Activated naive CD8-positive, alpha-beta T cell treated with anti-CD3 and anti-CD28 coated beads, Interleukin-2, amount 10 ng/mL, durations not matched to agents 7 days and 5 days (primary cell): Measurements from ENCODE around the gene SPINK9. TPM values are rescaled to one million over a fixed set of nuclear protein-coding genes. Genes with fewer than 3 reads are reported as not detected.
"Not testable (repeated sequence)": the region's sequence is repeated elsewhere in the genome, so short reads cannot be mapped to it uniquely, and the experiment has no call there.

Source experiments
- ATAC-seq: fragments of 150-1000 bp; cut with Tn5 transposase; one replicate; pipeline ENCODE4 v1.10.0; 2021; ENCODE audit warnings: low read depth, moderate library complexity
- POLR2A ChIA-PET: fragments of 350-600 bp; sonication (Branson Sonifier 250); formaldehyde crosslinking; loops from one replicate; lab custom pipeline; 2021; ENCODE audit warnings: antibody characterized with exemption; lab: Charles Lee
- DNase-seq: peaks from one replicate; pipeline ENCODE4 v3.0.0; 2021
- H3K27ac Mint-ChIP-seq: one replicate; pipeline ENCODE4 v1.8.0; 2022; ENCODE audit warnings: mild to moderate bottlenecking, mixed read lengths
- H3K27me3 Mint-ChIP-seq: one replicate; pipeline ENCODE4 v1.8.0; 2022; ENCODE audit warnings: mild to moderate bottlenecking, moderate library complexity, mixed read lengths
- H3K36me3 Mint-ChIP-seq: one replicate; pipeline ENCODE4 v1.8.0; 2021; ENCODE audit warnings: mild to moderate bottlenecking, mixed read lengths
- H3K4me1 Mint-ChIP-seq: one replicate; pipeline ENCODE4 v1.8.0; 2021; ENCODE audit warnings: mixed read lengths
- H3K4me3 Mint-ChIP-seq: one replicate; pipeline ENCODE4 v1.8.0; 2022; ENCODE audit warnings: mild to moderate bottlenecking, moderate library complexity, mixed read lengths
- H3K9me3 Mint-ChIP-seq: one replicate; pipeline ENCODE4 v1.8.0; 2021; ENCODE audit warnings: mixed read lengths
- total RNA-seq, 2 experiments: library from RNA; stranded (reverse); gene quantifications; one replicate each; pipeline ENCODE4 v1.2.3, GENCODE V29; 2021

The SPINK9 gene
- total RNA-seq, result not detected

GRCh38 chr5:148335259-148335658, at the start of gene SPINK9:
TSS of gene SPINK9 (plus strand) at chr5:148335559. CDS start at chr5:148335614, 55 bp downstream.
- DNase-seq, result no peak
- no peak for ATAC-seq
- Mint-ChIP-seq H3K4me3 (no peak within 1 kb of the TSS), H3K36me3 (no peaks in the 10 kb centered on the region), H3K9me3 (no peaks in the 10 kb centered on the region), H3K27ac (no peak within 1 kb of the TSS), H3K4me1 (no peaks in the 10 kb centered on the region), H3K27me3 (peaks cover 2% of the 10 kb centered on the region)
- POLR2A ChIA-PET, result no interaction called here

GRCh38 chr5:148290271-148291195, 44.8 kb upstream of the SPINK9 start:
- H3K36me3 Mint-ChIP-seq, result no peaks in the 10 kb centered on the region
- no peak for ATAC-seq
- H3K4me3 Mint-ChIP-seq, result no peak overlapping the region
- POLR2A ChIA-PET, result no interaction called here
- H3K27ac Mint-ChIP-seq, result no peak overlapping the region
- DNase-seq, result no peak
- no peaks in the 10 kb centered on the region for H3K4me1 Mint-ChIP-seq
- peaks cover 1% of the 10 kb centered on the region for H3K27me3 Mint-ChIP-seq
- H3K9me3 Mint-ChIP-seq, result no peaks in the 10 kb centered on the region

- Mint-ChIP-seq H3K4me3 (no peak overlapping the region), H3K27me3 (no peaks in the 10 kb centered on the region), H3K27ac (no peak overlapping the region), H3K9me3 (no peaks in the 10 kb centered on the region), H3K36me3 (no peaks in the 10 kb centered on the region), H3K4me1 (no peaks in the 10 kb centered on the region)
- no peak for DNase-seq
- POLR2A ChIA-PET, result no interaction called here
- ATAC-seq, result no peak
These were observed 37.6 kb upstream of the SPINK9 start for GRCh38 chr5:148297731-148298130.

DNA sequence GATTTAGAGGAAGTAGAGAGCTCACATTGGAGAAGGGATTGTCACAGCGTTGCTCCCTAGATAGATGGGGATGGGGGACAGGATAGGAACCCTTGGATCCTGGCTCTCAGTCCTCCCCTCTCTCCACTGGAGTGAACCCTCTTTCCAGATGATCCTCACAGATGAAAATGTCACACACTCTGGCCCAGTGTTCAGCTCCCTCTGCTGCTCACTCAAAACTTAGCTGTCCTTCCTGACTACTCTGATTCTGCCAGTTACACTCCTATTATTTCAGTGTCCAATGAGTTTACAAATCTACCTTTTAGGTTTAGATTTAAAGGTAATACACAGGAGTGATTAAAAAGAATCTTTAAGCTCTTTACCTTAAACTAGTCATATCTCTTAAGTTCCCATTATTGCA, 28.9 kb upstream of the SPINK9 start:
- Mint-ChIP-seq H3K36me3 (no peaks in the 10 kb centered on the region), H3K4me1 (no peaks in the 10 kb centered on the region), H3K27ac (no peak overlapping the region), H3K9me3 (peaks cover 3% of the 10 kb centered on the region), H3K27me3 (no peaks in the 10 kb centered on the region), H3K4me3 (no peak overlapping the region)
- DNase-seq, result no peak
- no peak for ATAC-seq
- POLR2A ChIA-PET, result no interaction called here

DNA sequence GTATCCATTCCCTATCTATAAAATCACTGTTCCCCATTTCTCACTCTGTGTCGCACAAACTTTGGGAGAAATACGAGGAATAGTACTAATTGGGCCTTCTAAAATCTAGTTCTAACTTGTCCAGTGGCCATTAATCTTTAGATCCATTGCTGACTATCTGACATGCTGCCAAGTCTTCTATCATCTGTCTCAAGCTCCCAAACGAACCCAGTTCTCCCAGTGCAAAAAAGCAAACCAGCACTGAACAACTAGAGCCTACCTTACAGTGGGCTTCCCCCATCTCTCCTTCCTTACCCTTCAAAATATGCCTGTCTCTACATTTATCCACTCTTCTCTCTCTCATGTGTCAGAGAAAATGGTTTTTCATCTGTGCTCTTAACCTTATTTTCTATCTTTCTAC, 26.3 kb upstream of the SPINK9 start:
- Mint-ChIP-seq H3K36me3 (no peaks in the 10 kb centered on the region), H3K9me3 (peaks cover 3% of the 10 kb centered on the region), H3K27ac (no peak overlapping the region), H3K27me3 (no peaks in the 10 kb centered on the region), H3K4me3 (no peak overlapping the region), H3K4me1 (no peaks in the 10 kb centered on the region)
- no peak for ATAC-seq
- POLR2A ChIA-PET, result no interaction called here
- no peak for DNase-seq

DNA sequence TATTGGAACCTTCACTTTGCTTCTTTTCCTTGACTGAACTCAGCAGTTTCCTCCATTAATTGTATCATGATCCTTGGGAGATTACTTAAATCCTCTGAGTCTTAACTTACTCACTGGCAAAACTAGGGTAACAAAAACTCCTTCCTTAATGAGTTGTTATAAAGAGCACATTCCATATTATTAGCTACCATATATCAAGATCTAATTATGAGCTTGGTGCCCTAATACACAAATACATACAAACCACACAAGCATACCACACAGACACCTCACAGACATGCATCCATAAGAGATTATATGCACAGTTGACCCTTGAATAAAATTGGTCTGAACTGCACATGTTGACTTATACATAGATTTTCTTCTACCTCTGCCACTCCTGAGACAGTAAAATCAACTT, 25.6 kb upstream of the SPINK9 start:
- no peak for ATAC-seq
- no peaks in the 10 kb centered on the region for H3K36me3 Mint-ChIP-seq
- POLR2A ChIA-PET, result no interaction called here
- no peaks in the 10 kb centered on the region for H3K27me3 Mint-ChIP-seq
- H3K27ac Mint-ChIP-seq, result no peak overlapping the region
- H3K4me1 Mint-ChIP-seq, result no peaks in the 10 kb centered on the region
- no peak for DNase-seq
- H3K4me3 Mint-ChIP-seq, result no peak overlapping the region
- H3K9me3 Mint-ChIP-seq, result peaks cover 3% of the 10 kb centered on the region

DNA sequence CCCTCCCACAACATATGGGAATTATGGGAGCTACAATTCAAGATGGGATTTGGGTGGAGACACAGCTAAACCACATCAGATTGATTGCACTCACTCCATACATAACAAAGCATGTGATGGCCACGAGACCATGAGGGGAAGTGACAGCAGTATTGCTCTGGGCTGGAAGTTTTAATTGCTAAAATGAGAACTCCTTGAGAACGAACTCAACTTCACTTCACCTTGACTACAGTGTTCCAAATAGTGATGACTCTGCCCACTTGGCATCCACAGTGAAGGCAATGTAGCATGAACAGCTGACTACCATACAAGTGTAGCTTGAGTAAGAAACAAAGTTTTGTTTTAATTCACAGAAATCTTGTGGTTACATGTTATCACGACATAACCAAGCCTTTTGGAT, 23.9 kb upstream of the SPINK9 start:
- ATAC-seq, result no peak
- Mint-ChIP-seq H3K4me3 (no peak overlapping the region), H3K9me3 (peaks cover 3% of the 10 kb centered on the region), H3K4me1 (no peaks in the 10 kb centered on the region), H3K36me3 (no peaks in the 10 kb centered on the region), H3K27ac (no peak overlapping the region), H3K27me3 (no peaks in the 10 kb centered on the region)
- DNase-seq, result no peak
- POLR2A ChIA-PET, result interaction anchor here (0.6 kb wide), 1 partner anchor 994 kb away, joined by 4 read pairs; no protein-coding TSS in a partner anchor

DNA sequence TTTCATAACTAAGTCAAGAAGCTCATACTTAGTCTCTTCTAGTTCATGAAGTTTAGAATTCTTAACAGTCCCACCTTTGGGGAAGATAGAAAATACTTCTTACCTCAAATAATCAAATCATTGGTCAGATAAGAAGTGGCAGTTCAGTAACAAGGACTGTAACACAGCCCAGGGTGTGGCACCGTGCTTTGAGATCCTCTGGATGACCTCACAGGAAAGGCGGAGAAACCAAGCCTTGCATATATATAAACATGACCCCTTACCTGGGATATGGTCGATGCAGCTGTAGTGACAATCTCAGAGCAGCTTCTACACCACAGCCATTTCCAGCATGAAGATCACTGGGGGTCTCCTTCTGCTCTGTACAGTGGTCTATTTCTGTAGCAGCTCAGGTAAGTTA, 23.2 kb upstream of the SPINK9 start, which contains the start of gene SPINK7:
Gene SPINK7 (plus strand): TSS at position 271 of the 400 bp plus-strand sequence. CDS start 61 bp downstream, at position 332.
- no peaks in the 10 kb centered on the region for H3K27me3 Mint-ChIP-seq
- H3K4me3 Mint-ChIP-seq, result no peak within 1 kb of the TSS
- no peak for DNase-seq
- no peaks in the 10 kb centered on the region for H3K4me1 Mint-ChIP-seq
- no peak within 1 kb of the TSS for H3K27ac Mint-ChIP-seq
- H3K9me3 Mint-ChIP-seq, result peaks cover 3% of the 10 kb centered on the region
- no peak for ATAC-seq
- POLR2A ChIA-PET, result interaction anchor here (0.6 kb wide), 1 partner anchor 995 kb away, joined by 4 read pairs; no protein-coding TSS in a partner anchor
- no peaks in the 10 kb centered on the region for H3K36me3 Mint-ChIP-seq

DNA sequence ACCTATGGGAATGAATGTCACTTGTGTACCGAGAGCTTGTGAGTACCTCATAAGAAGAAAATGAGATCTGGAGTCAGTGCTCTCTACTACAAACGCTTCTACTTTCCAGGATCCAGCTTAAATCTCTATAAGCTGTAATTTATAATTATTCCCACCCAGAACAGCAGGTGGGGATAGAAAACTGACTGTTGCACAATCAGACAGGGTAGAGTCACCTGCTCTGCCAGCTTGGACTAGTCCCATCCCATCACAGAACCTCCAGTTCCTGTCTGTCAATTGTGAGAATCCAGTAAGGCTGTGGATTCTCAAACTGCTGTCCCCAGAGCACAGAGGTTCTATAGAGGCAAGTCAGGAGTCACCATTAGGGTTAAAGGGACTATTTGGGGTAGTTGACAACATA, 21.2 kb upstream of the SPINK9 start:
- no peak overlapping the region for H3K4me3 Mint-ChIP-seq
- DNase-seq (no peak), ATAC-seq (no peak)
- no peaks in the 10 kb centered on the region for H3K9me3 Mint-ChIP-seq
- no peak overlapping the region for H3K27ac Mint-ChIP-seq
- no peaks in the 10 kb centered on the region for H3K4me1 Mint-ChIP-seq
- POLR2A ChIA-PET, result no interaction called here
- H3K27me3 Mint-ChIP-seq, result no peaks in the 10 kb centered on the region
- H3K36me3 Mint-ChIP-seq, result no peaks in the 10 kb centered on the region

- no peaks in the 10 kb centered on the region for H3K27me3 Mint-ChIP-seq
- DNase-seq, result no peak
- H3K36me3 Mint-ChIP-seq, result no peaks in the 10 kb centered on the region
- POLR2A ChIA-PET, result no interaction called here
- no peaks in the 10 kb centered on the region for H3K9me3 Mint-ChIP-seq
- no peak for ATAC-seq
- no peak overlapping the region for H3K4me3 Mint-ChIP-seq
- no peak overlapping the region for H3K27ac Mint-ChIP-seq
- peaks cover 1% of the 10 kb centered on the region for H3K4me1 Mint-ChIP-seq
These were observed 20.6 kb upstream of the SPINK9 start for GRCh38 chr5:148314731-148315130.

GRCh38 chr5:148320011-148320963, 15.1 kb upstream of the SPINK9 start:
- POLR2A ChIA-PET, H3K27me3 Mint-ChIP-seq, ATAC-seq, H3K36me3 Mint-ChIP-seq, H3K9me3 Mint-ChIP-seq, H3K4me1 Mint-ChIP-seq: not testable (repeated sequence)
- DNase-seq, result peak; percentile 33
- Mint-ChIP-seq H3K4me3 (peak overlapping the region; percentile 77), H3K27ac (peak overlapping the region; percentile 25)

DNA sequence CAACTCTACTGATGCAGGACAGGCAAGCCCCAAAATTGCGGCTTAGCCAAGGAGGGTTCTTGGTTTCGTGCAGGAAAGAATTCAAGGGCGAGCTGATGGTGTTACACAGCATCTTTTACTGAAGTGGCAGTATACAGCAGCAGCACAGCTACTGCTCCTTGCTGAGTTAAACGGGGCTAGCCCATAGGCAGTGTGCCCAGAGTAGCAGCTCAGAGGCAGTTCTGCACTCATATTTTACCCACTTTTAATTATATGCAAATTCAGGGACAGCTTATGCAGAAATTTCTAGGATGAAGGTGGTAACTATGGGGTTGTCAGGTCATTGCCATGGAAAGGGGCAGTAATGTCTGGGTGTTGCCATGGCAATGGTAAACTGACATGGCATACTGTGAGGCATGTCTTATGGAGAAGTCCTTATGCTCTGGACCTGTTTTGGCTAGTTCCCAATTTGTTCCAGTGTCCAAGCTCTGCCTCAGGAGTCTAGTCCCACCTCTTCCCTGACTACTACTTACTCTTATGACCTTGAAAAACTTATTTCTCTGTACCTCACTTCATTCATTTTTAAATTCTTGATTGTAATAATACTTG, 2.0 kb upstream of the SPINK9 start:
- no peak for ATAC-seq

More for the DNA sequence above, 2.0 kb upstream of the SPINK9 start:
- no peak for DNase-seq
- H3K27ac Mint-ChIP-seq, result no peak overlapping the region
- peaks cover 2% of the 10 kb centered on the region for H3K27me3 Mint-ChIP-seq
- no peaks in the 10 kb centered on the region for H3K4me1 Mint-ChIP-seq
- H3K4me3 Mint-ChIP-seq, result no peak overlapping the region
- H3K9me3 Mint-ChIP-seq, result no peaks in the 10 kb centered on the region
- H3K36me3 Mint-ChIP-seq, result no peaks in the 10 kb centered on the region
- POLR2A ChIA-PET, result no interaction called here
